Mesodermal cell (in vitro differentiated cells): ENCODE data around the gene LRRC23. TPM values are rescaled to one million over a fixed set of nuclear protein-coding genes. Genes with fewer than 3 reads are reported as not detected.
"Not testable (repeated sequence)": the region's sequence is repeated elsewhere in the genome, so short reads cannot be mapped to it uniquely, and the experiment has no call there.

Experiments
- H3K27ac ChIP-seq: 2 replicates; pipeline ENCODE4 v1.7.0; 2013; ENCODE audit warnings: mild to moderate bottlenecking, low read depth, low read length, moderate library complexity; ENCODE audit not compliant: severe bottlenecking
- H3K36me3 ChIP-seq: 2 replicates; pipeline ENCODE4 v1.7.1; 2013; ENCODE audit warnings: mild to moderate bottlenecking, low read length, moderate library complexity; ENCODE audit not compliant: control insufficient read depth, insufficient read depth
- H3K4me1 ChIP-seq: one replicate; pipeline ENCODE4 v1.7.1; 2013; ENCODE audit warnings: mild to moderate bottlenecking, low read length; ENCODE audit not compliant: insufficient read depth, control insufficient read depth, poor library complexity, severe bottlenecking
- H3K4me3 ChIP-seq: 2 replicates; pipeline ENCODE4 v1.7.0; 2013; ENCODE audit warnings: low read length, control low read depth, mild to moderate bottlenecking; ENCODE audit not compliant: insufficient read depth, poor library complexity, severe bottlenecking; ENCODE audit errors: extremely low read depth
- H3K9me3 ChIP-seq: 2 replicates; pipeline ENCODE4 v1.7.1; 2013; ENCODE audit warnings: mild to moderate bottlenecking, low read length, moderate library complexity; ENCODE audit not compliant: control insufficient read depth
- WGBS, 2 experiments: methylation state at CpG; one replicate each; pipeline ENCODE4 v1.1.5; 2013; ENCODE audit warnings: missing lambda C conversion rate in 2 of 2; ENCODE audit not compliant: insufficient coverage in 2 of 2; 5-methylcytosine and 5-hydroxymethylcytosine counted together
- polyA plus RNA-seq, 2 experiments: library from polyadenylated mRNA; stranded (reverse); fragments of 50-300 nt; gene quantifications; one replicate each; pipeline ENCODE4 v1.2.3, GENCODE V29; 2013

Gene LRRC23
- polyA plus RNA-seq (2013, experiment 1 of 2) = 7.5 TPM
- polyA plus RNA-seq (2013, experiment 2 of 2) = 8.8 TPM

- Histone ChIP-seq H3K4me1 (peaks cover 14% of the 10 kb centered on the region), H3K36me3 (no peaks in the 10 kb centered on the region), H3K9me3 (no peaks in the 10 kb centered on the region), H3K27ac (peak within 1 kb of the TSS; percentile 96), H3K4me3 (peak within 1 kb of the TSS; percentile 54)
- WGBS, 2 experiments = 5 to 7% methylated on average over 27 to 30 of the region's 34 CpGs
These were observed at the start of gene LRRC23 for GRCh38 chr12:6904280-6905276. Gene LRRC23 (plus strand): TSS chr12:6904822. CDS start chr12:6905634, 812 bp downstream.

DNA sequence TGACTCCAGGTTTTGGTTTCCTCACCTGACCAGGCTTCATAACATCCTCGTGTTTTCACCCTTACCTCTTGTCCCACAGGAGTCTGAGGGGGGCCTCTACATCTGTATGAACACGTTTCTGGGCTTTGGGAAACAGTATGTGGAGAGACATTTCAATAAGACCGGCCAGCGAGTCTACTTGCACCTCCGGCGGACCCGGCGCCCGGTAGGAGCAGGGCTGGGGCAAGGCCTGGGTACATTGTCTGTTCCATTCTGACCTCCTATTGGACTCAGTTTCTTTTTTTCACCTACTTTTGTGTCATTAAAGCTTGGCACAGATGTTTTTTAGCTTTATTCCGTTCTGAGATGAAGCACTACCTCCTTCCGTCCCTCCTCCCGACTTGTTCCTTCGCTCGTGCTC lies 49.3 kb upstream of the LRRC23 start:
- H3K9me3 ChIP-seq = no peaks in the 10 kb centered on the region
- peaks cover 14% of the 10 kb centered on the region for H3K4me1 ChIP-seq
- 93 to 98% methylated on average over 9 to 14 of the region's 14 CpGs for WGBS, 2 experiments
- H3K27ac ChIP-seq = no peak overlapping the region
- peaks cover 60% of the 10 kb centered on the region for H3K36me3 ChIP-seq
- H3K4me3 ChIP-seq = no peak overlapping the region

GRCh38 chr12:6858799-6859198 lies 45.8 kb upstream of the LRRC23 start:
- H3K4me3 ChIP-seq = no peak overlapping the region
- peaks cover 6% of the 10 kb centered on the region for H3K4me1 ChIP-seq
- H3K36me3 ChIP-seq = peaks cover 91% of the 10 kb centered on the region
- no peaks in the 10 kb centered on the region for H3K9me3 ChIP-seq
- no peak overlapping the region for H3K27ac ChIP-seq
- 88 to 100% methylated on average over 1 of the region's 2 CpGs for WGBS, 2 experiments

DNA sequence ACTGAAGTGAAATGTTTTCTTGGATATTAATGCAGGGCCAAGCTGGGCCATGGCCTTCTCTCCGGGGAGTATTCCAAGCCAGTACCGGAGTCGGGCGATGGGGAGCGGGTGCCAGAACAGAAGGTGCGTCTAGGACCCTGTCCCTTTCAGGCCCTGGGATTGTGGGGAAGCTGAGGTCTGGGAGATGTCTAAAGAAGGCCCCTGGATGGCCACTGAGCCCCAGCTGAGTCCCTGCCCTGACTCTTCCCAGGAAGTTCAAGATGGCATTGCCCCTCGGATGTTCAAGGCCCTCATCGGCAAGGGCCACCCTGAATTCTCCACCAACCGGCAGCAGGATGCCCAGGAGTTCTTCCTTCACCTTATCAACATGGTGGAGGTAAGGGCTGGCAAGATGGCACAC lies 44.5 kb upstream of the LRRC23 start:
- WGBS, 2 experiments = 91 to 96% methylated on average over 9 of the region's 9 CpGs
- no peaks in the 10 kb centered on the region for H3K9me3 ChIP-seq
- H3K4me1 ChIP-seq = no peaks in the 10 kb centered on the region
- no peak overlapping the region for H3K27ac ChIP-seq
- H3K36me3 ChIP-seq = peaks cover 98% of the 10 kb centered on the region
- no peak overlapping the region for H3K4me3 ChIP-seq

- Histone ChIP-seq H3K9me3 (no peaks in the 10 kb centered on the region), H3K4me1 (no peaks in the 10 kb centered on the region), H3K4me3 (no peak overlapping the region), H3K27ac (no peak overlapping the region), H3K36me3 (peaks cover 96% of the 10 kb centered on the region)
- 94 to 95% methylated on average over 6 of the region's 7 CpGs for whole genome bisulfite sequencing, 2 experiments
These were observed 43.7 kb upstream of the LRRC23 start for GRCh38 chr12:6860942-6861341.

GRCh38 chr12:6861391-6861790 lies 43.2 kb upstream of the LRRC23 start:
- 89 to 96% methylated on average over 8 to 9 of the region's 9 CpGs for WGBS, 2 experiments
- no peak overlapping the region for H3K27ac ChIP-seq
- H3K4me1 ChIP-seq = peaks cover 2% of the 10 kb centered on the region
- H3K36me3 ChIP-seq = peaks cover 95% of the 10 kb centered on the region
- no peak overlapping the region for H3K4me3 ChIP-seq
- H3K9me3 ChIP-seq = no peaks in the 10 kb centered on the region

- no peak overlapping the region for H3K27ac ChIP-seq
- H3K36me3 ChIP-seq = peaks cover 81% of the 10 kb centered on the region
- peaks cover 10% of the 10 kb centered on the region for H3K4me1 ChIP-seq
- 94 to 97% methylated on average over 10 to 11 of the region's 11 CpGs for WGBS, 2 experiments
- no peak overlapping the region for H3K4me3 ChIP-seq
- H3K9me3 ChIP-seq = no peaks in the 10 kb centered on the region
These were observed 41.6 kb upstream of the LRRC23 start for GRCh38 chr12:6863033-6863432.

GRCh38 chr12:6863586-6864321 lies 40.9 kb upstream of the LRRC23 start:
- Histone ChIP-seq H3K27ac (no peak overlapping the region), H3K36me3 (peaks cover 74% of the 10 kb centered on the region), H3K4me1 (peaks cover 10% of the 10 kb centered on the region), H3K9me3 (no peaks in the 10 kb centered on the region), H3K4me3 (no peak overlapping the region)
- 94 to 96% methylated on average over 10 to 12 of the region's 16 CpGs for WGBS, 2 experiments

- Histone ChIP-seq H3K4me1 (peaks cover 15% of the 10 kb centered on the region), H3K36me3 (peaks cover 70% of the 10 kb centered on the region)
- not testable (repeated sequence) for H3K4me3 ChIP-seq, H3K9me3 ChIP-seq, H3K27ac ChIP-seq
- WGBS, 2 experiments = 94 to 100% methylated on average over 3 to 5 of the region's 5 CpGs
These were observed 39.3 kb upstream of the LRRC23 start for GRCh38 chr12:6865307-6865706.

- H3K4me3 ChIP-seq = peak overlapping the region; percentile 97
- WGBS, 2 experiments = 90% methylated on average over 4 of the region's 19 CpGs; no CpG with 5 or more reads in 1 of the 2 experiments
- no peaks in the 10 kb centered on the region for H3K9me3 ChIP-seq
- peak overlapping the region; percentile 41 for H3K27ac ChIP-seq
- peaks cover 18% of the 10 kb centered on the region for H3K4me1 ChIP-seq
- H3K36me3 ChIP-seq = peaks cover 70% of the 10 kb centered on the region
These were observed 38.3 kb upstream of the LRRC23 start for GRCh38 chr12:6866163-6866919.
